OCI-LY1 (cell line): Measurements from ENCODE around the gene CLCN6.

Experiments used
- H2AFZ ChIP-seq: fragments of 200-600 bp; sonication (generic), shearing (Covaris generic); 2 replicates; pipeline ENCODE4 v1.6.0; 2014; ENCODE audit warnings: antibody characterized with exemption, mild to moderate bottlenecking, low read length
- H3F3A ChIP-seq: fragments of 200-600 bp; sonication (generic), shearing (Covaris generic); 2 replicates; pipeline ENCODE4 v1.6.0; 2014; ENCODE audit warnings: mild to moderate bottlenecking, antibody characterized with exemption, low read length, moderate library complexity; ENCODE audit not compliant: insufficient read depth
- H3K27ac ChIP-seq: fragments of 200-600 bp; sonication (generic); 2 replicates; pipeline ENCODE4 v1.5.1; 2014; ENCODE audit warnings: low read length, mixed run types, mild to moderate bottlenecking, low read depth; ENCODE audit not compliant: poor library complexity, severe bottlenecking
- H3K27me3 ChIP-seq: fragments of 200-600 bp; sonication (generic); 2 replicates; pipeline ENCODE4 v1.6.0; 2014; ENCODE audit warnings: antibody characterized with exemption, mild to moderate bottlenecking, low read length, moderate library complexity; ENCODE audit not compliant: insufficient read depth
- H3K36me3 ChIP-seq: fragments of 200-600 bp; sonication (generic); 2 replicates; pipeline ENCODE4 v1.6.1; 2014; ENCODE audit warnings: mild to moderate bottlenecking, antibody characterized with exemption, low read length, moderate library complexity, mixed read lengths; ENCODE audit not compliant: insufficient read depth
- H3K4me1 ChIP-seq: fragments of 200-600 bp; sonication (generic); 2 replicates; pipeline ENCODE4 v1.5.1; 2014; ENCODE audit warnings: mild to moderate bottlenecking, low read length, moderate library complexity; ENCODE audit not compliant: insufficient read depth, severe bottlenecking
- H3K4me2 ChIP-seq: fragments of 200-600 bp; sonication (generic), shearing (Covaris generic); 2 replicates; pipeline ENCODE4 v1.6.1; 2014; ENCODE audit warnings: low read length
- H3K4me3 ChIP-seq: fragments of 200-600 bp; sonication (generic); 2 replicates; pipeline ENCODE4 v1.5.1; 2014; ENCODE audit warnings: low read length, low read depth, mild to moderate bottlenecking, mixed read lengths; ENCODE audit not compliant: poor library complexity, severe bottlenecking
- H3K79me2 ChIP-seq: fragments of 200-600 bp; shearing (Covaris generic); 2 replicates; pipeline ENCODE4 v1.6.1; 2016; ENCODE audit warnings: mixed run types, low read length, mixed read lengths; ENCODE audit not compliant: insufficient read depth
- H3K9ac ChIP-seq: fragments of 200-600 bp; sonication (generic), shearing (Covaris generic); 2 replicates; pipeline ENCODE4 v1.6.1; 2014; ENCODE audit warnings: mild to moderate bottlenecking, low read length, mixed read lengths
- H3K9me2 ChIP-seq: fragments of 200-600 bp; sonication (generic), shearing (Covaris generic); 2 replicates; pipeline ENCODE4 v1.6.1; 2014; ENCODE audit warnings: low read depth, mild to moderate bottlenecking, low read length, mixed read lengths
- H3K9me3 ChIP-seq: fragments of 200-600 bp; shearing (Covaris generic); 2 replicates; pipeline ENCODE4 v1.6.1; 2014; ENCODE audit warnings: low read length, mixed read lengths
- H4K20me1 ChIP-seq: fragments of 200-600 bp; sonication (generic), shearing (Covaris generic); 2 replicates; pipeline ENCODE4 v1.6.0; 2016; ENCODE audit warnings: mild to moderate bottlenecking, low read length; ENCODE audit not compliant: insufficient read depth
- CTCF ChIP-seq: fragments of 200-600 bp; sonication (generic), shearing (Covaris generic); IDR thresholded peaks from 2 replicates; pipeline ENCODE4 v1.5.1; 2017; ENCODE audit warnings: mild to moderate bottlenecking, antibody characterized with exemption, low read length, moderate library complexity, mixed read lengths
- EZH2 ChIP-seq: fragments of 200-600 bp; sonication (generic), shearing (Covaris generic); IDR thresholded peaks from 2 replicates; pipeline ENCODE4 v1.8.0; 2017; ENCODE audit warnings: borderline replicate concordance, mixed run types, mild to moderate bottlenecking, antibody characterized with exemption, low read length, moderate library complexity, mixed read lengths

The CLCN6 gene

GRCh38 chr1:11797525-11798216 lies 8.3 kb upstream of the CLCN6 start:
- H3K4me2 ChIP-seq, result no peak overlapping the region

GRCh38 chr1:11799099-11799498 lies 6.9 kb upstream of the CLCN6 start:
- no peak overlapping the region for H3K4me2 ChIP-seq
- H3K36me3 ChIP-seq, result peaks cover 53% of the 10 kb centered on the region
- no peak overlapping the region for H3K4me3 ChIP-seq
- no peak overlapping the region for H3K27ac ChIP-seq
- H3K27me3 ChIP-seq, result no peaks in the 10 kb centered on the region
- no peaks in the 10 kb centered on the region for H3K9me2 ChIP-seq
- H3K79me2 ChIP-seq, result no peaks in the 10 kb centered on the region
- TF ChIP-seq EZH2, result no peak
- no peak for TF ChIP-seq CTCF
- no peak overlapping the region for H3K9ac ChIP-seq
- H3F3A ChIP-seq, result no peaks in the 10 kb centered on the region
- H3K4me1 ChIP-seq, result peaks cover 23% of the 10 kb centered on the region
- no peak overlapping the region for H2AFZ ChIP-seq
- H4K20me1 ChIP-seq, result no peaks in the 10 kb centered on the region
- H3K9me3 ChIP-seq, result no peaks in the 10 kb centered on the region

More at GRCh38 chr1:11797525-11798216, 8.3 kb upstream of the CLCN6 start:
- Histone ChIP-seq H3K9me3 (no peaks in the 10 kb centered on the region), H4K20me1 (no peaks in the 10 kb centered on the region), H3K4me3 (no peak overlapping the region), H3K27ac (no peak overlapping the region), H3K36me3 (peaks cover 61% of the 10 kb centered on the region), H3K9me2 (no peaks in the 10 kb centered on the region), H3K4me1 (peaks cover 9% of the 10 kb centered on the region), H3K27me3 (no peaks in the 10 kb centered on the region), H3K79me2 (no peaks in the 10 kb centered on the region), H2AFZ (no peak overlapping the region), H3K9ac (no peak overlapping the region), H3F3A (no peaks in the 10 kb centered on the region)
- no peak for TF ChIP-seq EZH2
- TF ChIP-seq CTCF, result no peak

GRCh38 chr1:11799896-11800295 lies 6.1 kb upstream of the CLCN6 start:
- Histone ChIP-seq H3K36me3 (peaks cover 46% of the 10 kb centered on the region), H4K20me1 (no peaks in the 10 kb centered on the region), H3K27me3 (no peaks in the 10 kb centered on the region), H3K27ac (no peak overlapping the region), H3K9me2 (no peaks in the 10 kb centered on the region), H3K4me2 (no peak overlapping the region), H3K9me3 (no peaks in the 10 kb centered on the region), H3K79me2 (no peaks in the 10 kb centered on the region), H3K9ac (no peak overlapping the region), H3F3A (no peaks in the 10 kb centered on the region), H3K4me1 (peaks cover 31% of the 10 kb centered on the region), H2AFZ (no peak overlapping the region), H3K4me3 (no peak overlapping the region)
- TF ChIP-seq CTCF (no peak), EZH2 (no peak)
